GM12892 (cell line): ENCODE results near the gene DDX24.

Experiments used
- POLR2A ChIP-seq: IDR thresholded peaks from 2 replicates; pipeline ENCODE4 v1.6.1; 2011; ENCODE audit warnings: low read depth, low read length, control low read depth
- POLR2AphosphoS5 ChIP-seq: IDR thresholded peaks from 2 replicates; pipeline ENCODE4 v1.6.1; 2011; ENCODE audit warnings: low read depth, low read length, control low read depth
- TAF1 ChIP-seq: IDR thresholded peaks from 2 replicates; pipeline ENCODE4 v1.6.1; 2011; ENCODE audit warnings: low read depth, mild to moderate bottlenecking, control low read depth, low read length, borderline replicate concordance

- TF ChIP-seq POLR2A = no peak
- no peak for TF ChIP-seq POLR2AphosphoS5
- TF ChIP-seq TAF1 = no peak
Observed at GRCh38 chr14:94121485-94121884, 40.5 kb upstream of the DDX24 start.
